HG02981 (cell line): ENCODE results near the gene RNF40.

Source experiments
- ATAC-seq: cut with Tn5 transposase; IDR thresholded peaks from one replicate; pipeline ENCODE4 v1.9.1; 2021; ENCODE audit warnings: mild to moderate bottlenecking, moderate library complexity; ENCODE audit not compliant: unreplicated experiment

The RNF40 gene

DNA sequence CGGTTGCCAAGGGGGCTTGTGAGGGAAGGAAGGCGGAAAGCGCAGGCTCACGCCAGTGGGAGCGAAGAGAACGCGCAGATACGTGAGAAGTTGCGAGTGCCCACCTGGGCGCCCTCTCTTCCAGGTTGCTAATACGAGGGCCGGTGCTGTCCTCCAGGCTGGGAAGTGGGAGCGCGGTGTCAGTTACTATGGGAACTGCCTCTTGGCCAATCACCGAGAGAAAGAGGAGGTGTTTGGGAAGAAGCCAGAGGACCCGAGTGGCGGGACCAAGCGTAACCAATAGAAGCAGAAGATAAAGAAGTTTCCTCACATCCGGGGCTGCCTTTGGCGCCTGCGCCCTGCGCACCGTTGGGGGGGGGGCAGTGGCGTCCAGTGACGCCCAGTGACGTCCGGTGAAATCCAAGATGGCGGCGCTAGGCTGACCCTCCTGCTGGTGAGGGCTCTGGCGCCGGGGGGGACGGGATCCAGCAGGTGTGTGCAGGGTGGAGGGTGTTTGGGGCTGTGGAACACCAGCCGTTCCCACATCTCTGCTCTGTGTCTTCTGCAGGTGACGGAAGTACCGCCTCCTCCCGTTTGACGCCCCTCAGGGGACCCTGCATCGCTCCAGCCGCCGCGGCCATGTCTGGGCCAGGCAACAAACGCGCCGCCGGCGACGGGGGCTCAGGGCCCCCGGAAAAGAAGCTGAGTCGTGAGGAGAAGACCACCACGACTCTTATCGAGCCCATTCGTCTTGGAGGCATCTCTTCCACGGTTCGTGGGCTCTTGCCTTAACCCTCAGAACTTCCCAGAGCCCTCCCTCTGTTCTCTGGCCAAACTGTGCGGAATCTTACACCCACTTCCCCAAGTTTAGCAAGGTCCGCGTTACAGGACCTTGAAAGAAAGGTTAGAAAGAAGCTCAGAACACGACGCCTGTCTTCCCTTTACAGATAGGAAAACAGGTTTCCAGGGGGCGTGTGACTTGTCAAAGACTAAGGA, at the start of gene RNF40, which contains the start of gene CFAP119:
RNF40 (plus strand) TSS at position 395 of the 975 bp plus-strand sequence; CDS start at position 619, 224 bp downstream.
CFAP119 (minus strand) TSS at position 135 of the 975 bp plus-strand sequence. CDS start 314 bp downstream, outside the sequence.
- ATAC-seq, result peak; percentile 84

DNA sequence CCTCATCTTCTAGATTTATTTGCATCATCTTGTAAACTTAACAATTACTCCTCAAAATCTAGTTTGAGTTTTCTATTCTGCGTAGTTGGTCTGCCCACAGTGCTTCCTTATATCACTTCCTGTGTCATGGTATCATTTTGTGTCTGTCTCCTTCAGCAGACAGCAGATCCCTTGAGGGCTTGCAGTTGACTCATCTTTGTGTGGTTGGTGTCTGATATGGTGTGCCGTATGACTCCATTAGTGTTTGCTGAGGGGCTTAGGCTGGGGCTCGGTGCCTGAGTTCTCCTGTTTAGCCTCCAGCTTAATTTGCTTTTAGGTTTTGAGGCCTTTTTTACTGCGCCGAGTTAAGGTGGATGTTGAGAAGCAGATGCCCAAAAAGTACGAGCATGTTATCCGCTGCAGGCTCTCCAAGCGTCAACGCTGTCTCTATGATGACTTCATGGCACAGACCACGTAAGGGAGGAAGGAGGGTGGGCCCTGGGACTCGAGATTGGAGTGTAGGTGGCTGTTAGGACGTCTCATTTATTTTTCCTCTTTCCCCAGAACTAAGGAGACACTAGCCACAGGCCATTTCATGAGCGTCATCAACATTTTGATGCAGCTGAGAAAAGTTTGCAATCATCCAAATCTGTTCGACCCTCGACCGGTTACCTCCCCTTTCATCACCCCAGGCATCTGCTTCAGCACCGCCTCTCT, 46.2 kb upstream of the RNF40 start:
- no peak for ATAC-seq

- no peak for ATAC-seq
Measured at GRCh38 chr16:30720086-30720485, 42.0 kb upstream of the RNF40 start.

DNA sequence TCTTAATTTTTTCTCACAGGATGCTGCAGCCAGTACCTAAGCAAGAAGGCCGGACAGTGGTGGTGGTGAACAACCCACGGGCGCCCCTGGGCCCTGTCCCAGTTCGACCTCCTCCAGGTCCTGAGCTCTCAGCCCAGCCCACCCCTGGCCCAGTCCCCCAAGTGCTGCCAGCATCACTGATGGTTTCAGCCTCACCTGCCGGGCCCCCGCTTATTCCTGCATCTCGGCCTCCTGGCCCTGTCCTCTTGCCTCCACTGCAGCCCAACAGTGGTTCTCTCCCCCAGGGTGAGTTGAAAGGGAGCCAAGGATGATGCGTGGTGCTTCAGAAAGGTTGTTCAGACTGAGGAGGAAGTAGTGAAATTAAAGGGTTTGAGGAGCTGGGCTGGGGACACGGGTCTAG, 41.4 kb upstream of the RNF40 start:
- no peak for ATAC-seq

- no peak for ATAC-seq
Measured at GRCh38 chr16:30721167-30721566, 41.0 kb upstream of the RNF40 start.

GRCh38 chr16:30721606-30722005, 40.5 kb upstream of the RNF40 start:
- ATAC-seq, result no peak

DNA sequence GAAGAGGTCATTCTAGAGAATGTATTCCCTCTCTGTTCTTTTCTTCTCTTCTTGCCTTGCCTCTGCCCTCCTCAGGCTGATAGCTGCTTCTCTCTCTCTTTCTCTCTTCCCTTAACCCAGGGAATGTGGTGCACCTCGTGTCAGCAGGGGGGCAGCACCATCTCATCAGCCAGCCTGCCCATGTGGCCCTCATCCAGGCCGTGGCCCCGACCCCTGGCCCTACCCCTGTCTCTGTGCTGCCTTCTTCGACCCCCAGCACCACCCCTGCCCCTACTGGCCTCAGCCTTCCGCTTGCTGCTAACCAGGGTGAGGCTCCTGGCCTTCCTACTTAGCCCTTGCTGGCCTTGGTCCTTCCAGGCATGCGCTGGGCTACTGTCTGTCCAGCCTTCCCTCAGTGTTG, 39.7 kb upstream of the RNF40 start:
- ATAC-seq, result no peak

DNA sequence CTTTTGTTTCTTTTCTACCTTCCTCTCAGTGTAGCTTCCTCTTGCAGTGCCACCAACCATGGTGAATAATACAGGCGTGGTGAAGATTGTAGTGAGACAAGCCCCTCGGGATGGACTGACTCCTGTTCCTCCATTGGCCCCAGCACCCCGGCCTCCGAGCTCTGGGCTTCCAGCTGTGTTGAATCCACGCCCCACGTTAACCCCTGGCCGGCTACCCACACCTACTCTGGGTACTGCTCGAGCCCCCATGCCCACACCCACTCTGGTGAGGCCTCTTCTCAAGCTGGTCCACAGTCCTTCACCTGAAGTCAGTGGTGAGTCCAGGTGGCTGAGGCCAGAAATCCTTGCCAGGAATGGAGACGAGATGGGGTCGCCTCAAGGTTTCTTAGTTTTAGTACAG, 39.2 kb upstream of the RNF40 start:
- no peak for ATAC-seq

DNA sequence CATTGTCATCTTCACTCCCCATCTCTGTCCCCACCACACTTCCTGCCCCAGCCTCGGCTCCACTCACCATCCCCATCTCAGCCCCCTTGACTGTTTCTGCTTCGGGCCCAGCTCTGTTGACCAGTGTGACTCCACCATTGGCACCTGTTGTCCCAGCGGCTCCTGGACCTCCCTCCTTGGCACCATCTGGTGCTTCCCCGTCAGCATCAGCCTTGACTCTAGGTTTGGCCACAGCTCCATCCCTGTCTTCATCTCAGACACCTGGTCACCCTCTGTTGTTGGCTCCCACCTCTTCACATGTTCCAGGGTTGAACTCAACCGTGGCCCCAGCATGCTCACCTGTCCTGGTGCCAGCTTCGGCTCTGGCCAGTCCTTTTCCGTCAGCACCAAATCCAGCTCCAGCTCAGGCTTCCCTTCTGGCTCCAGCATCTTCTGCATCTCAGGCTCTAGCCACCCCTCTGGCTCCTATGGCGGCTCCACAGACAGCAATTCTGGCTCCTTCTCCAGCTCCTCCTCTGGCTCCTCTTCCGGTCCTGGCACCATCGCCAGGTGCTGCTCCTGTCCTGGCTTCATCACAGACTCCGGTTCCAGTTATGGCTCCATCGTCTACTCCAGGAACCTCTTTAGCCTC, 38.3 kb upstream of the RNF40 start:
- no peak for ATAC-seq

DNA sequence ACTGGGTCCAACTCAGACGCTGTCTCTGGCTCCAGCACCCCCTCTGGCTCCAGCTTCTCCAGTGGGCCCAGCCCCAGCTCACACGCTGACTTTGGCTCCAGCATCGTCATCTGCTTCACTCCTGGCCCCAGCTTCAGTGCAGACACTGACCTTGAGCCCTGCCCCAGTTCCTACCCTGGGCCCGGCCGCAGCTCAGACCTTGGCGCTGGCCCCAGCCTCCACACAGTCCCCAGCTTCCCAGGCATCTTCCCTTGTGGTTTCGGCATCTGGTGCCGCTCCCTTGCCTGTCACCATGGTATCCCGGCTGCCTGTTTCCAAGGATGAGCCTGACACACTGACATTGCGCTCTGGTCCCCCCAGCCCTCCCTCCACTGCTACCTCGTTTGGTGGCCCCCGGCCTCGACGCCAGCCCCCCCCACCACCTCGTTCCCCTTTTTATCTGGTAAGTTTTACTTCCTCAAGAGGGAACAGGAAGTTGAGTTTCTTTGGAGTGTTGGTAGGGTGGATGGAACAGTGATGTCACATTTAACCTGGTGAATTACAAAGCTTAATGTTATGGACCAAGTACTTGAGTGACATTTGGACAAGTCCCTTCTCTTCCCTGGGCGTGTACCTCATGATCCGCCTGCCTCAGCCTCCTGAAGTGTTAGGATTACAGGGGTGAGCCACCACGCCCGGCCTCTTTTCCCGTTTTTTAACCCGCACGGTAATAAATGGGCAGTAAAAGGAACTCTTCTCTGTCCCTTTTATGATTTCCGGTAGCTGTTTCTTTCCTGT, 37.3 kb upstream of the RNF40 start:
- no peak for ATAC-seq

GRCh38 chr16:30725418-30725792, 36.7 kb upstream of the RNF40 start:
- ATAC-seq, result no peak

GRCh38 chr16:30728321-30728720, 33.8 kb upstream of the RNF40 start:
- ATAC-seq, result no peak

GRCh38 chr16:30728899-30729672, 33.0 kb upstream of the RNF40 start:
- ATAC-seq, result no peak

GRCh38 chr16:30731411-30731810, 30.7 kb upstream of the RNF40 start:
- ATAC-seq, result no peak

- no peak for ATAC-seq
Measured at GRCh38 chr16:30736995-30737793, 24.9 kb upstream of the RNF40 start.

DNA sequence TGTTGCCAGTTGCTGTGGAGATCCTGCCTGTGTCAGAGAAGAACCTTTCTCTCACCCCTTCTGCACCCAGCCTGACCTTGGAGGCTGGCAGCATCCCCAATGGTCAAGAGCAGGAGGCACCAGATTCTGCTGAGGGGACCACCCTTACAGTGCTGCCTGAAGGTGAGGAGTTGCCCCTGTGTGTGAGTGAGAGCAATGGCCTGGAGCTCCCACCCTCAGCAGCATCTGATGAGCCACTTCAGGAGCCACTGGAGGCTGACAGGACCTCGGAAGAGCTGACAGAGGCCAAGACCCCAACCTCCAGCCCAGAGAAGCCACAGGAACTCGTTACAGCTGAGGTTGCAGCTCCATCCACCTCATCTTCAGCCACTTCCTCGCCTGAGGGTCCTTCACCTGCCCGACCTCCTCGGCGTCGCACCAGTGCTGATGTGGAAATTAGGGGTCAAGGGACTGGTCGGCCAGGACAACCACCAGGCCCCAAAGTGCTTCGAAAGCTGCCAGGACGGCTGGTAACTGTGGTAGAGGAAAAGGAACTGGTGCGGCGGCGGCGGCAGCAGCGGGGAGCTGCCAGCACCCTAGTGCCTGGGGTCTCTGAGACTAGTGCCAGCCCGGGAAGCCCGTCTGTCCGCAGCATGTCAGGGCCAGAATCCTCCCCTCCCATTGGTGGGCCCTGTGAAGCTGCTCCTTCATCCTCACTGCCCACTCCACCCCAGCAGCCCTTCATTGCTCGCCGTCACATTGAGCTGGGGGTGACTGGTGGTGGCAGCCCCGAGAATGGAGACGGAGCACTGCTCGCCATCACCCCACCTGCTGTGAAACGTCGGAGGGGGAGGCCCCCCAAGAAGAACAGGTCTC, 24.1 kb upstream of the RNF40 start:
- ATAC-seq, result no peak

DNA sequence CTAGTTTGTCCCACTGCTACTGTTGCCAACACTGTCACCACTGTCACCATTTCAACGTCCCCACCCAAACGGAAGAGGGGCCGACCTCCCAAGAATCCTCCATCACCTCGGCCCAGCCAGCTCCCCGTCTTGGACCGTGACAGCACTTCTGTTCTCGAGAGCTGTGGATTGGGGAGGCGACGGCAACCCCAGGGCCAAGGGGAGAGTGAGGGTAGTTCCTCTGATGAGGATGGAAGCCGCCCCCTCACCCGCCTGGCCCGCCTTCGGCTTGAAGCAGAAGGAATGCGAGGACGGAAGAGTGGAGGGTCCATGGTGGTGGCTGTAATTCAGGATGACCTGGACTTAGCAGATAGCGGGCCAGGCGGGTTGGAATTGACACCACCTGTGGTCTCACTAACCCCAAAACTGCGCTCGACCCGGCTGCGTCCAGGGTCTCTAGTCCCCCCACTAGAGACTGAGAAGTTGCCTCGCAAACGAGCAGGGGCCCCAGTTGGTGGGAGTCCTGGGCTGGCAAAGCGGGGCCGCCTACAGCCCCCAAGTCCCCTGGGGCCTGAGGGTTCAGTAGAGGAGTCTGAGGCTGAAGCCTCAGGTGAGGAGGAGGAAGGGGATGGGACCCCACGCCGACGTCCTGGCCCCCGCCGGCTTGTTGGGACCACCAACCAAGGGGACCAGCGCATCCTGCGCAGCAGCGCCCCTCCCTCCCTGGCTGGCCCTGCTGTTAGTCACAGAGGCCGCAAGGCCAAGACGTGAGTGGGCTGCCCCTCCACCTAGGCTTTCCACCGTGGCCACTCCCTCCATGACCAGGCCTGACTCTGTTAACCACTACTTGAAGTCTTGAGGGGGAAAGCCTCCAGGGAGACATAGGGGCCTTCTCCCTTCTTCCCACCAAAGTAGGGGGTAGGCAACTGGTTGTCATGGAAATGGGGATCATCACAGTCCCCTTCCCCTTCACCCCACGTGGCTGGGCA, 22.9 kb upstream of the RNF40 start:
- no peak for ATAC-seq
